Neural cell (in vitro differentiated cells): ENCODE measurements around the gene CCER1.

Experiments used
- CTCF ChIP-seq: fragments of 450-650 bp; IDR thresholded peaks from 2 replicates; pipeline ENCODE4 v1.5.1; 2014; ENCODE audit warnings: antibody characterized with exemption, mild to moderate bottlenecking, moderate library complexity; ENCODE audit not compliant: poor library complexity, severe bottlenecking
- SMC3 ChIP-seq: fragments of 450-650 bp; conservative IDR thresholded peaks from 2 replicates; pipeline ENCODE4 v1.6.1; 2014; ENCODE audit warnings: antibody characterized with exemption, mild to moderate bottlenecking, moderate library complexity; ENCODE audit not compliant: poor library complexity
- TAF1 ChIP-seq: IDR thresholded peaks from 2 replicates; pipeline ENCODE4 v1.6.1; 2012; ENCODE audit warnings: low read depth

GRCh38 chr12:90979951-90980350, 25.0 kb upstream of the CCER1 start:
- no peak for TF ChIP-seq CTCF
- no peak for TF ChIP-seq SMC3
- TF ChIP-seq TAF1 = no peak
